Measurements from ENCODE around the gene MBLAC1. TPM values are rescaled to one million over a fixed set of nuclear protein-coding genes. Genes with fewer than 3 reads are reported as not detected.

MBLAC1 gene
- total RNA-seq, 1 experiment from 2014 or later, result 5.2 TPM

GRCh38 chr7:100171840-100172239 is 45.1 kb downstream of the MBLAC1 start:
- no TSS peak for BruUV-seq (replicated peaks)
- in situ Hi-C loops (cut with HindIII; ENCODE audit: low pct_unique_long_range_greater_than_20kb, low sequenced_read_pairs) (no loop called here), intact Hi-C loops (cut with micrococcal nuclease; ENCODE audit: unreplicated experiment) (no loop called here)
- POLR2A ChIA-PET, result no interaction called here
- no peak for TF ChIP-seq SIN3A (IDR thresholded peaks at IDR 0.05; ENCODE audit: borderline replicate concordance, insufficient read depth, low read depth, low read length)
- TF ChIP-seq TCF7L2 (IDR thresholded peaks at IDR 0.05; ENCODE audit: low read depth, low read length), result no peak
- no peak for TF ChIP-seq CTCF (IDR thresholded peaks at IDR 0.05)
- TF ChIP-seq POLR2AphosphoS5 (IDR thresholded peaks at IDR 0.05; ENCODE audit: low read depth, low read length), result no peak
- no peak for TF ChIP-seq REST (IDR thresholded peaks at IDR 0.05; ENCODE audit: insufficient read depth in 1 of 2, low read depth in 2 of 2, low read length in 1 of 2)
- CTCF ChIA-PET, result interaction anchor here (0.6 kb wide), 1 partner anchor 37 kb away, joined by 7 read pairs; no protein-coding TSS in a partner anchor
- Histone ChIP-seq H3K36me3 (ENCODE audit: control insufficient read depth, insufficient read depth, low read length) (no peaks in the 10 kb centered on the region; the same call in 1 of the 2 replicates), H3K9me3 (ENCODE audit: control insufficient read depth, insufficient read depth, low read depth, low read length) (no peaks in the 10 kb centered on the region), H3K4me3 (ENCODE audit: low read depth in 2 of 2, low read length in 2 of 2) (peak overlapping the region; percentile 36 to 44), H3K27ac (ENCODE audit: low read length) (no peak overlapping the region), H3K4me1 (ENCODE audit: control insufficient read depth, insufficient read depth, low read length) (peaks cover 7% of the 10 kb centered on the region), H3K27me3 (ENCODE audit: control insufficient read depth, insufficient read depth, low read length) (no peaks in the 10 kb centered on the region)
- DNase-seq (ENCODE audit: low read depth, low spot score) (no peak), ATAC-seq (peak; percentile 14)

- in situ Hi-C loops (cut with HindIII; ENCODE audit: low pct_unique_long_range_greater_than_20kb, low sequenced_read_pairs), result no loop called here
- CTCF ChIA-PET, result no interaction called here
- intact Hi-C loops (cut with micrococcal nuclease; ENCODE audit: unreplicated experiment), result no loop called here
- Histone ChIP-seq H3K36me3 (ENCODE audit: control insufficient read depth, insufficient read depth, low read length) (peaks cover 2% of the 10 kb centered on the region; the same call in 1 of the 2 replicates), H3K4me3 (ENCODE audit: low read depth in 2 of 2, low read length in 2 of 2) (no peak overlapping the region), H3K9me3 (ENCODE audit: control insufficient read depth, insufficient read depth, low read depth, low read length) (no peaks in the 10 kb centered on the region), H3K27me3 (ENCODE audit: control insufficient read depth, insufficient read depth, low read length) (no peaks in the 10 kb centered on the region), H3K4me1 (ENCODE audit: control insufficient read depth, insufficient read depth, low read length) (peaks cover 3% of the 10 kb centered on the region; the same call in 1 of the 2 replicates), H3K27ac (ENCODE audit: low read length) (no peak overlapping the region)
- ATAC-seq (no peak), DNase-seq (ENCODE audit: low read depth, low spot score) (no peak)
- no TSS peak for BruUV-seq (replicated peaks)
- POLR2A ChIA-PET, result no interaction called here
- TF ChIP-seq SIN3A (IDR thresholded peaks at IDR 0.05; ENCODE audit: borderline replicate concordance, insufficient read depth, low read depth, low read length) (no peak), POLR2AphosphoS5 (IDR thresholded peaks at IDR 0.05; ENCODE audit: low read depth, low read length) (no peak), REST (IDR thresholded peaks at IDR 0.05; ENCODE audit: insufficient read depth in 1 of 2, low read depth in 2 of 2, low read length in 1 of 2) (no peak), TCF7L2 (IDR thresholded peaks at IDR 0.05; ENCODE audit: low read depth, low read length) (no peak), CTCF (IDR thresholded peaks at IDR 0.05) (no peak)
Measured at GRCh38 chr7:100173806-100174495, 47.2 kb downstream of the MBLAC1 start.

All from Panc1 (cell line).